Activated CD8-positive, alpha-beta memory T cell treated with anti-CD3 and anti-CD28 coated beads for 48 hours (primary cell): ENCODE measurements around the gene CST7.

Source experiments
- DNase-seq, 3 experiments: peaks; one replicate each; pipeline ENCODE4 v3.0.0-alpha.2; 2020; ENCODE audit warnings: low read depth in 2 of 3, low spot score in 2 of 3

CST7 gene

DNA sequence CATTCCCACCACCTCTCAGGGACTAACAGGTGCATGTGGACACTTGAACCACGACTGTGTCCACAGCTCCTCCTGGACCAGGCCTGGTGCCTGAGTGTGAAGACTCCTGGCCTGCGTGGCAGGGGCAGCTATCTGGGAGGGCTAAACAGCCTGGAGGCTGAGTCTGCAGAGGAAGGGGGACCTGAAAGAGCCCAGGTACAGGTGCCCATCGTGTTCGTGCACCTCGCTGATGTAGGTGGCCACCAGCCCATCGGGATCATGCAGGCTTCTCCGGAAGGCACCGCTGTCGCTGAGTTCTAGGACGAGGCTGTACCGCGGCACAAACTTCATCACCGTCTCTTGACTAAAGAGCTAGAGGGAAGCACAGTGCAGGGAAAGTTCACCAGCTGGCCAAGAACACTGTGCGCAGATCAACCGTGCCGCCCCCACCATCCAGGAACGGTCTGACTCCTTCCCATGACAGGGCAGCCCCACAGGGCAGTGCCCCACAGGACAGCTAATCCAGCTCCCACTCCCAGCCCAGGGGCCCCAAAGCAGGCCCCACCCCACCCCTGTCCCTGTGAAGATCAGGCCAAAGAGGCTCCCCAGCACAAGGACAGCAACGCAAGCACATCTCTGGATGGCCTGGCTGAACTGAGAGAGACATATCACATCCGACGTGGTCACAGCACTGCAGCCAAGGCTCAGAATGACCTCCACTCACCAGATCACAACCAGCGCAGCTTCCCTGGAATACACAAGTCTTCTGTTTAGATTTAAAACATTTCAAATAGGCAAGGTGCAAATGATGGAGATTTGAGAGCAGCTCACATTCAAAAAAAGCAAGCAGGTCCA is 14.8 kb downstream of the CST7 start:
- DNase-seq: no peak

DNA sequence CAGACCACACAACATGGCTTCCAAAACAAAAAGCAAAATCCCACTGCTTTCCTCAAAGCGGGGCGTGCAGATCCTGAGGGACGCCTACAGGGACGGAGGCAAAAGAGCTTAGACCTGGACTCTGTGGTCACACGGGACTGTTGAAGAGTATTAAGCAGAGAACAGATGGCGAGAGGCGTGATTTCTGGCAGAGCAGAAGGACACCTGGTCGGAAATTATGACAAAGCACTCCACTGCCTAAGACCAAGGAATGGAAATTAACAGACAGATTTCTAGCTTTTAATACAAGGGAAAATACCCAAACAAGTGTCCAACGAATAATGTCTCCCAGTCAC is 15.4 kb downstream of the CST7 start:
- DNase-seq: no peak

DNA sequence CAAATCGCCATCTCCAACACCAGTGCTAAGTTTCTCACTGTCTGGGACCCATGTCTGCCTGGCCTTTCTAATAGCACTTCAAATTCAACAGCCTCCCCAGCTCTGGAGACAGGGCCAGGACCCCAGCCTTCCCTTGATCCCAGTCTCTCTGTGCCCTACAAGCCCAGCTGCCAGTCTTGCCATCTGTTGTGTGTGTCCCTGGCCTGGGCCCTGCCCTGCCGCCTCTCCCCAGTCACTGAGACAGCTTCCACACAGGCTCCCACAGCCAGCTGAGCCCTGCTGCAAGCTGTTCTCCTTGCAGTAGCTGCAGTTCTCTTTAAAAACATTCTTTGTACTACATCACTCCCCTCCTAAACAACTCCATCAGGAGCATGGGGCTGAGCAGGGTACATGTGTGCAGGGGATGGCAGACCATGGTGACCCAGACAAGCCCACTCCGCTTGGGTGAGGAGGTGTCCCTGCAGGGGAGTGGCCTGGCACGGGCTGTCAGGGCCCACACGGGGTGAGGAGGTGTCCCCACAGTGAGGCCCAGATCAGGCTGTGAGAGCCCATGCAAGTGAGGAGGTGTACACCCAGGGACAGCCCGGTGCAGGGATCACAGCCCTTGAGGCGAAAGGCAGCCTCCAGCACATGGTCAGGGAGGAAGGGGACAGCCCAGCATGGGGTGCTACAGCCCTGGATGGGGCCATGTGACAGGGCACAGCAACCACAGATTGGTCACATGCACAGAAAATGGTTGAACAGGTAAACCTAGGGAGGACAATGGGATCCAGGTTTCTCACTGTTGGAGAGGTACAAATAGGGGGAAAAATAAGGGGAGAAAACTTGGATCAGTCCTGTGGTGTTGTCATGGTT is 16.2 kb downstream of the CST7 start:
- DNase-seq: no peak

GRCh38 chr20:24966317-24967012 is 17.4 kb downstream of the CST7 start:
- DNase-seq: no peak

DNA sequence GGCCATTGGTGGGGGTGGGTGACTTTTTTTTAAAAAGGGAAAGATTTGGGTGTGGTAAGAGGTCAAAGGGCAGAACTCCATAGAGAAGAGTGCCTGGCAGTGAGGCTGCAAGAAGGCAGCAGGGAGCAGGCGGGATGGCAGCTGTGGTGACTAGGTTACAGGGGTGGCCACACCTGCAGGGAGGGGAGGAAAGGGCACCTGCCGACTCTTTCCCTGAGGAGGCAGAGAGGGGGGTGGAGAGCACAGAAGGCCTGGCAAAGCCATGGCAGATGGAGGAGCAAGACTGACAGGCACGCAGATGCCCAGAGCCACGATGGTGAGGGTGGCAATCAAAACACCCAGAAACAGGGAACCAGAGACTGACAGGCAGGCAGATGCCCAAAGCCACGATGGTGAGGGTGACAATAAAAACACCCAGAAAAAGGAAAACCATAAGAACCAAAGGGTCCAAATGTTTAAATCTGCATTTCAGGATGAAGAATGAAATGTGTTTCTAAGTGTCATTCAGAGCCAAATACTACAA is 19.3 kb downstream of the CST7 start:
- no peak for DNase-seq

DNA sequence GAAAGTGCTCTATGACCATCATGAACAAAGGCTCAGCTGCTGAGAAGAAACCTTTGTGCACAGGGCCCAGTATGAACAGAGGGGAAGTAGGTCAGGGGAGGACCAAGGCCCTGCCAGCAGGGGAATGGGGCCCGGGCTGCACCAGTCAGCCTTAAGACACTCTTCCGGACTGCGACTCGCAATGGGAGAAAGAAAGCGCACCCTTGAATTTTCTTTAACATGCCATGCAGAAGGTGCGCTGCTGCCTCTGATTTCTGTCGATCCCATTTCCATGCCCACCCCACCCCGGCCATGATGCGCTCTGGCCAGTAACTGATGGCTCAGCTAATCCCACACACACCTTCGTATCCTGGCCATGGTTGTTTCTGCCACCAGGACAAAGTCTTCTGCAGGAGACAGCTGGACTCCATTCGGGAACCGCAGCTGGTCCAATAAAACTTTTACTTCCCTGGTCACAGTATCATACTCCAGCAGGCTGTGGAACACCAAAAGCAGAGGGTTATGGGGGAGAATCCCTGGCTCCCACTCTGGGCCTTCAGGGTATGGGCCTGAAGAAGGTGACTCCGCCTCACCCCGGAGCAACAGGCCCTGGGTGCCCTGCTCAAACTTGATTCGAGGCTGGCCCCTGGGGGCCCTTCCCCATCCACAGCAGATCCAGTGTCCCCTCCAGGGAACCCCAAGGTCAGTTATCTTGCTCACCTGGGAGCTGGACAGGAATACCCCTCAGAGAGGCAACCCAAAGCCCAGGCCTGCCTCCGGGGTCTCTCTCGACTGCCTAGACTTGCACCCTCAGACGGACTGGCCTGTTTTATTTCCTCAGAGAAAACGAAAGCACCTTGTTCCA is 20.3 kb downstream of the CST7 start:
- DNase-seq: no peak

GRCh38 chr20:24970030-24970553 is 21.0 kb downstream of the CST7 start:
- no peak for DNase-seq

- no peak for DNase-seq
Measured at GRCh38 chr20:24970754-24971153, 21.7 kb downstream of the CST7 start.

- no peak for DNase-seq
Measured at GRCh38 chr20:24971376-24972101, 22.5 kb downstream of the CST7 start.

DNA sequence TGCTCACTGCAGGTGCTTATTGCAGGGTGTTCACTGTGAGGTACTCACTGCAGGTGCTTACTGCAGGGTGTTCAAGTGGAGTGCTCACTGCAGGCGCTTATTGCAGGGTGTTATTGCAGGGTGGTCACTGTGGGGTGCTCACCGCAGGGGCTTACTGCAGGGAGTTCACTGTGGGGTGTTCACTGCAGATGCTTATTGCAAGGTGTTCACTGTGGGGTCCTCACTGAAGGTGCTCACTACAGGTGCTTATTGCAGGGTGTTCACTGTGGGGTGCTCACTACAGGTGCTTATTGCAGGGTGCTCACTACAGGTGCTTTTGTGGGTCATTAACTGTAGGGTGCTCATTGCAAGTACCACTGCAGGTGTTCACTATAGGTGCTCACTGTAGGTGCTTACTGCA is 23.3 kb downstream of the CST7 start:
- DNase-seq: no peak

- DNase-seq: no peak
Measured at GRCh38 chr20:24977336-24977735, 28.3 kb downstream of the CST7 start.

- DNase-seq: no peak
Measured at GRCh38 chr20:24977797-24978196, 28.7 kb downstream of the CST7 start.

GRCh38 chr20:24978513-24978912 is 29.4 kb downstream of the CST7 start:
- no peak for DNase-seq

DNA sequence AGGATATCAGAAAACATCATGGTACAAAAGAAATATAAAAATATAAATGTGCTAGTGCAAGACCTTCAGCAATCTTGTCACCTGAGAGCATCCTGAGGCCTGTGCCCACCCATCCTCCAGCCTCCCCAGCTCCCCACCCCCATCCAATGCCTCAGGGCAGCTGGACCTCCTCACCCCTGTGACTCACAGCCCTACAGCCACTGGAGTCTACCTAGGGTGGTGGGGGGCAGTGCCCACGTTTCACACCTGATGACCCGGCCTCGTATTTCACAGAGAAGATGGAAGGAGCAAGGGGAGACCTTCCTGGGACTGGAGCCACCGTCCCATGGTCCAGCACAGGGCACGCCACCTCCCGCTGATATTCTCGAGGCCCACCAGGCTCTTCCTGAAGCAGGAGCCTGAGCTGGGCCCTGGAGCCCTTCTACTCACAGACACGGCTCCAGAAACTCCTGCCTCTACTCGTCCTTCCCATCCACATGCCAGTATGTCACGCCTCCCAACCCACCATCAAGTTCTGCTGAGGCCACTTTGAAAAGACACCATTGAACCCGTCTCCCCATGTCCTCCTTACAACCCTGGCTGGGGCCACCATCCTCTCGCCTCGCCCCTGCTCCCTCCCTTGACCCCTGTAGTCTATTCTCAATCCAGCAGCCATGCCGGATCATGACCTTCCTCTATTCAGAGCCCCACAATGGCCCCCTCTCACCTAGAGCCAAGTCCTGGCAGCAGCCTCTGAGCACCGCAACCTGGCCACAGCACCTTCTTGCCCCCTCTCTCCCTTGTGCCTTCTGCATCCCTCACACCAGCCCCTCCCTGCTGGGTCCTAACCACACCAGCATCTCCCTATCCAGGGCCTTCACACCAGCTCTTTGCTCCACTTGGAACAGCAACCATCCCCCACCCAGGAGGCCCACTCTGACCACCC is 30.2 kb downstream of the CST7 start:
- DNase-seq: no peak

DNA sequence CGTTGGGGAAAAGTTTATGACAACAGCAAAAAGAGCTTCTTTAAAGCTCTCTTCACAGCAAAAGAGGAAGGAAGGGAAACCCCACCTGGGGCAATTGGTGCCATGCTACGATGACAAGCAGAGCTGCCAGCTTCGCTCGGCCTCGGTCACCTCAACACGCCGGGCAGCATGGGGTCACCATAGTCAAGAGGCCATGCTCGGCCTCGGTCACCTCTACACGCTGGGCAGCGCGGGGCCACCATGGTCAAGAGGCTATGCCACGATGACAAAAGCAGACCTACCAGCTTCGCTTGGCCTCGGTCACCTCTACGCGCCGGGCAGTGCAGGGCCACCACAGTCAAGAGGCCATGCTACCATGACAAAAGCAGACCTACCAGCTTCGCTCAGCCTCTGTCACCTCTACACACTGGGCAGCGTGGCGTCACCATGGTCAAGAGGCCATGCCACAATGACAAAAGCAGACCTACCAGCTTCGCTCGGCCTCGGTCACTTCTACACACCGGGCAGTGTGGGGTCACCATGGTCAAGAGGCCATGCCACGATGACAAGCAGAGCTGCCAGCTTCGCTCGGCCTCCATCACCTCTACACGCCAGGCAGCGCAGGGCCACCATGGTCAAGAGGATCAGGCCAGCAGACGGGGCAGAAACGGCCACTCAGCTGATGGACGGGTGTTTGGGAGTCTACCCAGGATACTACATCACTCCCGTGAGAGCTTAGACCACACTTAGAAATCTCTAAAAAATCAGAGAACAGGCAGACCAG is 31.4 kb downstream of the CST7 start:
- DNase-seq: no peak

DNA sequence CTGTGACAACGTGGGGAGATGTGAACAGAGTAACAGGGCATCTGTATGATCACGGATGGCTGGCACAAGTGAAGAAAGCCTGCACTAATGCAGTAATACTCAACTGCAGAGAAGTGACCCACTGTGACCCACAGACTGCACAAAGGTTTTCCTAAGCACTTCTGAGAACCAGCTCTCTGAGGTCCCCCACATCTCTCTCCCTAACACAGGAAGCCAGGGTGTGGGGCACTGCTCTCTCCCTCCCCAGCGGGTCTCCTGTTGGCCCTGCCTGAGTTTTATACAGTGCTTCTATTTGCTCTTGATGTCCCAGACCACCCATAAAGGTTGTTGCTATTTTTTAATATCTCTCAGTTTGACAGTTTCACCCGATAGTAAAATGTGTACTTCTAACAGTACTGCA is 32.2 kb downstream of the CST7 start:
- DNase-seq: no peak

DNA sequence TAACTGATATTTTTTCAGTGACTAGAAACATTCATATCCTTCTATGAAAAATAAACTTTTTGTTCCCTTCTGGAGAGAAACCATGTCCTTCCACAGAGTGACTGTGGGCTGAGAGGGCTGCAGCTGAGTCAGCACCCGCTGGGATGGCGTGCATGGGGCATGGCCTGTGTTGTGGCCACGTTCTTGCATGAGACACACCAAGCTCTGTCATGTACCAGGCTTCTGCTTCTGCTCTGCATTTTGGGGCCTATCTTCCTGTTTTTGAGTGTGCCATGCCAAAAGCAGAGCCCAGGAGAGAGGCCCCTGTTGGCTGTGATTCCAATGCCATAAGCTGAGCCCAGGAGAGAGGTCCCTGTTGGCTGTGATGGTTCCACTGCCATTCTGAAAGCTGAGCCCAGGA is 32.7 kb downstream of the CST7 start:
- no peak for DNase-seq

DNA sequence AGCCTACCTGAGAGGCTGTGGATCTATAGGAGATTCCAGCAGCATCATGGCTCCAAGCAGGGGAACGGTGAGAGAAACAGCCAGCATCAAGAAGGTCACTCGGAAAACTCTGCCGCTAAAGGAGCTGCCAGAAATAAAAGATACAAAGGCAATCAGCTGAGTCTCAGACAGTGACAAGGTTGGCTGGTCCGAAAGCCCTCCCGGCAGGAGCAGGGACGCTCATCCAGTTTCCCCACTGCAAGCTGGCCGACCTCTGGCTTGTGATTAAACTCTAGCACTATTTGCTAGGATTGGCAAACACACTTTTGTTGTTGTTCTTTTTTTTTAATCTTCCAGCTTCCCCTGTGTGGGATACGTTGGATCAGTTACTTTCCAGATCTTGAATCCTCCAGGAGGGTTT is 34.8 kb downstream of the CST7 start:
- DNase-seq: no peak
